Calu3 (cell line): Measurements from ENCODE around the gene CPED1. TPM values are rescaled to one million over a fixed set of nuclear protein-coding genes. Genes with fewer than 3 reads are reported as not detected.

Source experiments
- BruUV-seq: library from RNA; stranded (reverse); fragments of 400-500 nt; replicated peaks from 2 replicates; lab custom pipeline; 2021; lab: Mats Ljungman, UMichigan
- CTCF ChIA-PET: fragments of 300-600 bp; sonication (Branson Sonifier 250); formaldehyde crosslinking; loops from one replicate; lab custom pipeline; 2022; ENCODE audit warnings: antibody characterized with exemption; lab: Charles Lee
- DNase-seq: peaks from one replicate; pipeline ENCODE4 v3.0.0; 2022
- H3K27ac Mint-ChIP-seq: one replicate; pipeline ENCODE4 v1.8.0; 2022; ENCODE audit warnings: mixed read lengths; ENCODE audit not compliant: unreplicated experiment
- H3K27me3 Mint-ChIP-seq: one replicate; pipeline ENCODE4 v1.8.0; 2022; ENCODE audit warnings: mixed read lengths; ENCODE audit not compliant: unreplicated experiment
- H3K36me3 Mint-ChIP-seq: one replicate; pipeline ENCODE4 v1.8.0; 2022; ENCODE audit warnings: mild to moderate bottlenecking, moderate library complexity, mixed read lengths; ENCODE audit not compliant: insufficient read depth, unreplicated experiment
- H3K4me1 Mint-ChIP-seq: one replicate; pipeline ENCODE4 v1.8.0; 2022; ENCODE audit warnings: mild to moderate bottlenecking, low read depth, mixed read lengths; ENCODE audit not compliant: unreplicated experiment
- H3K4me3 Mint-ChIP-seq: one replicate; pipeline ENCODE4 v1.8.0; 2022; ENCODE audit warnings: mild to moderate bottlenecking, low read depth, moderate library complexity, mixed read lengths; ENCODE audit not compliant: unreplicated experiment
- H3K9me3 Mint-ChIP-seq: one replicate; pipeline ENCODE4 v1.8.0; 2022; ENCODE audit warnings: low read depth, mixed read lengths; ENCODE audit not compliant: unreplicated experiment
- CTCF ChIP-seq: fragments of 200-600 bp; IDR thresholded peaks from one replicate; pipeline ENCODE4 v1.8.0; 2022; ENCODE audit warnings: antibody characterized with exemption; ENCODE audit not compliant: unreplicated experiment
- intact Hi-C: fragments of 100-400 bp; cut with micrococcal nuclease; formaldehyde crosslinking; loops from one replicate; pipeline ENCODE4 v1.10.0; 2022; ENCODE audit not compliant: unreplicated experiment
- total RNA-seq: library from RNA; stranded (reverse); gene quantifications from 2 replicates; pipeline ENCODE4 v1.2.3, GENCODE V29; 2022

CPED1 gene
- total RNA-seq, 1 experiment from 2014 or later, result 0.24 TPM

DNA sequence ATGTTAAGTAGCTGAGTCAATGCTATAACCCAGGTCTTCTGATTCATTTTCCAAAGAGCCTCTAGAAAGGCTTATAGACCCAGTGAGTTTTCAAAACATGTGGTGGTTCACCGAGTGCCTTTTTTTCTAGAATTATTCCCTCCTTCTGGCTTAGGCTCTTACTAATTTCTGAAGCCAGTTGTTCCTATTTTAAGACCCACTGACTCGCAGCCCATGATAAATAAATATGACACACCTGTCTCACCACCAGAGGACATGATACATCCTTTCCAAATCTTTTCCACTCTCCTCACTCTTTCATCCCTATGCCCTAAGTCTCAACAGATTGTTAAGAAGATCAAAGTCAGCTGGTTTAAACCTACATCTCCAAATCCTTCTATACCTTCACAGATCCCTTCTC is 214.3 kb downstream of the CPED1 start:
- Mint-ChIP-seq H3K4me1 (no peaks in the 10 kb centered on the region), H3K36me3 (no peaks in the 10 kb centered on the region), H3K27me3 (no peaks in the 10 kb centered on the region), H3K4me3 (no peak overlapping the region), H3K27ac (no peak overlapping the region), H3K9me3 (no peaks in the 10 kb centered on the region)
- BruUV-seq, result no TSS peak
- intact Hi-C loops, result no loop called here
- TF ChIP-seq CTCF, result no peak
- CTCF ChIA-PET, result no interaction called here
- no peak for DNase-seq

GRCh38 chr7:121204537-121204936 is 216.0 kb downstream of the CPED1 start:
- Mint-ChIP-seq H3K27me3 (no peaks in the 10 kb centered on the region), H3K4me1 (no peaks in the 10 kb centered on the region), H3K27ac (no peak overlapping the region), H3K9me3 (no peaks in the 10 kb centered on the region), H3K36me3 (no peaks in the 10 kb centered on the region), H3K4me3 (no peak overlapping the region)
- CTCF ChIA-PET, result no interaction called here
- no TSS peak for BruUV-seq
- DNase-seq, result no peak
- intact Hi-C loops, result no loop called here
- no peak for TF ChIP-seq CTCF

GRCh38 chr7:121205777-121206176 is 217.3 kb downstream of the CPED1 start:
- Mint-ChIP-seq H3K4me3 (no peak overlapping the region), H3K4me1 (no peaks in the 10 kb centered on the region), H3K27me3 (no peaks in the 10 kb centered on the region), H3K36me3 (no peaks in the 10 kb centered on the region), H3K27ac (no peak overlapping the region), H3K9me3 (peaks cover 2% of the 10 kb centered on the region)
- TF ChIP-seq CTCF, result no peak
- intact Hi-C loops, result no loop called here
- no peak for DNase-seq
- BruUV-seq, result no TSS peak
- CTCF ChIA-PET, result no interaction called here

DNA sequence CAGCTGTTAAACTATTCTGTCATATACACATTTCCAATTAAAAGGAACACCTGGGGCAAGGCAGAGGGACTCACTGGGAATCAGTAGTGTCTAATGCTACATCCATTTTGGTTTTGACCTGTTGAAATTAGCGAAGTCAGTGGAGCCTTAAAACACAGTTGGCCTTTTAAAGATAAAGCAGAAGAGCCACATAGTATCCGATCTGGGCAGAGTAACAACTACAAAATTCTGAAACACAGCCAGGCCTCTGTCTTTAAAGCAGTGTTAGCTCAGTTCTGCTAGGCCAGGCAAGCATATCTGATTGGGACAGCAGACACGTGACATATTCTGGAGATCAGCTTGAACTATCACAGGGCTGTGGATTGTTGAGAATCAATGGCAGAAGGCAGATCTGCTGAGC is 222.7 kb downstream of the CPED1 start:
- no peak for TF ChIP-seq CTCF
- no peak for DNase-seq
- CTCF ChIA-PET, result no interaction called here
- intact Hi-C loops, result no loop called here
- Mint-ChIP-seq H3K4me1 (no peaks in the 10 kb centered on the region), H3K27ac (no peak overlapping the region), H3K4me3 (no peak overlapping the region), H3K36me3 (no peaks in the 10 kb centered on the region), H3K9me3 (peaks cover 2% of the 10 kb centered on the region), H3K27me3 (no peaks in the 10 kb centered on the region)
- BruUV-seq, result no TSS peak
